Cerebellar cortex (tissue), 1 donor: Measurements from ENCODE around the gene RGR.
A peak's percentile ranks its signal among the peaks of the same experiment; 100 is the strongest.

Experiments used
- DNase-seq: peaks from one replicate; pipeline ENCODE4 v3.0.0-alpha.2; 2015; ENCODE audit warnings: low spot score

RGR gene, protein sequence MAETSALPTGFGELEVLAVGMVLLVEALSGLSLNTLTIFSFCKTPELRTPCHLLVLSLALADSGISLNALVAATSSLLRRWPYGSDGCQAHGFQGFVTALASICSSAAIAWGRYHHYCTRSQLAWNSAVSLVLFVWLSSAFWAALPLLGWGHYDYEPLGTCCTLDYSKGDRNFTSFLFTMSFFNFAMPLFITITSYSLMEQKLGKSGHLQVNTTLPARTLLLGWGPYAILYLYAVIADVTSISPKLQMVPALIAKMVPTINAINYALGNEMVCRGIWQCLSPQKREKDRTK

GRCh38 chr10:84244651-84245270 lies at the start of gene RGR:
Gene RGR (plus strand): TSS chr10:84245053. CDS start chr10:84245091, 38 bp downstream.
- DNase-seq: peak; percentile 96

DNA sequence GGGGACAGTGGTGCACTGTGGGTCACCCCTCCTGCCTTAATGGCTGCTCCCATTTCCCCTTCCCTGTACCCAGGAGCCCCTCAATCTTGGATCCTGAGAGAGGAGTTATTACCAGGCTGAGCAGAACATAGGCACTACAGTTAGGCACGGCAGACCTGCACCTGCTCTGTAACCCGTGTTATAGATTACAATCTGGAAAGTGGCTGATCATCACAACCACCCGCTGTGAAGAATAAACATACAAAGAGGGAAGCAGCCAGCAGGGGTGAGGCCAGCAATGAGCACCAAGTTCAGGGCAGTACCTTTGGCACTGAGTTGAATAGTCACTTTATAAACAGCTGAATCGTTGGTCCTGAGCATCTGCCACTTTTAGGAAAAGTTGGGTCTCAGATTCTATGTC lies 48.8 kb upstream of the RGR start:
- no peak for DNase-seq

GRCh38 chr10:84196941-84197340 lies 47.9 kb upstream of the RGR start:
- peak; percentile 12 for DNase-seq

DNA sequence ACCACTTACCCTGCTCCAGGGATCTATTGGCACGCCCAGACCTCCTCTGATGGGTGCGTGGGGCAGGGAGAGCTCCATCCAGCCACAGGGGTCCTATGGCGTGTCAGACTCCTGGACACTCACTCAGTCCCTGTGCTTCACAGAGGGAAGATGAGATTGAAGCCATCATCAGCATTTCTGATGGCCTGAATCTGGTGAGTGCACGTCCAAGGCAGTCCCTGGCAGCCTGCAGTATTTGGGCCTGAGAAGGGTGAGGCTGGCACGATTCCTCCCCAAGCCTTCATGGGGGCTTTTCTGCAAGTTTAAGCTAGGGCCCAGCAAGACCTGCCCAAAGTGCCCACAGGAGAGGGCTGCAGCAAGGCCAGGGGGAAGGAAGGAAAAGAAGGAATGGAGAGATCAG lies 47.2 kb upstream of the RGR start:
- no peak for DNase-seq

GRCh38 chr10:84198206-84198915 lies 46.5 kb upstream of the RGR start:
- DNase-seq: no peak

DNA sequence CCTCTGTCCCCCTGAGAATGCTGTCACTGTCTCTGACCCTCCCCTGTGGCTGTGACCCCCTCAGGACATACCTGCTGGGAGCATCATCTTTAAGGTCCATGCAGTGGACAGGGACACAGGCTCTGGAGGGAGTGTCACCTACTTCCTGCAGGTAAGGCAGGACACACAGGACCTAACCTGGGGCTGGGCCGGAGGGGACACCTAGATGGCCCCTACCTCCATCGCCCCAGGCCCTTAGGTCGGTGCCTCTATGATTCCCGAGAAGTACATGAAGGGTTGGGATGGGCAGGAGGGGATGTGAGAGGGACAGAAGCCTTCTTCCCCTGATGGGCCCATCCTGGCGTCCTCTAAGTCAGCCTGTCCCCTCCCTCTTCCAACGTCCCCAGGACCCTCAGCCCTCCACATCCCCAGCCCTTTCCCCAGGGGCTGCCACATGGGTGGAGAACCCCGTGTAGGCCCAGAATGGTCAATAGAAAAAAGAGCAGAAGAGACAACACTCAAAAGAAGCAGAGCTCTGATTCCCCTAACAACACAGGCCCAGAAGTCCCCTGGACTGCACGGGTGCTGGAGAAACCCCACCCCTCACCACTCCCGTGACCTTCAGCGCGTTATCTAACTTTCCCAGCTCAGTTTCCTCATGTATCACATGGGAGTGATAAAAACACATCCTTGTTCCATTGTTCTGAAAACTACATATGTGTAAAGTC lies 44.2 kb upstream of the RGR start:
- no peak for DNase-seq

DNA sequence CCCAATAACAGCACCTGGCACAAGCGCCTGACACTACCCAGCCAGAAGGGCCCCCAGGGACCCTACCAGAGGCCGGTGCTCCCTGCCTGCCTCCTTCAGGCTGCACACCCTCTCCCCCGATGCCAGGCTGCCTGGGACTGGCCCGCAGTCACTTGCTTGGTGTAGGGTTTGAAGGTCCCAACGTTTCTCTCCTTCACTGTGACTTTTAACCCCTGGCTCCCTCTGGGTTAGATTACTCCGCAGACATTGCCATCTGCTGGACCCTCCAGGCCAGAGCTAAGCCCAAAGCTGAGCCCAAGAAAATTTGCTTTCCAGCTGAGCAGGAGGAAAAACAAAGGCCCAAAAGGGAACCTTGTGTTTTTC lies 43.6 kb upstream of the RGR start:
- DNase-seq: no peak

- no peak for DNase-seq
Measured at GRCh38 chr10:84201682-84202081, 43.2 kb upstream of the RGR start.

DNA sequence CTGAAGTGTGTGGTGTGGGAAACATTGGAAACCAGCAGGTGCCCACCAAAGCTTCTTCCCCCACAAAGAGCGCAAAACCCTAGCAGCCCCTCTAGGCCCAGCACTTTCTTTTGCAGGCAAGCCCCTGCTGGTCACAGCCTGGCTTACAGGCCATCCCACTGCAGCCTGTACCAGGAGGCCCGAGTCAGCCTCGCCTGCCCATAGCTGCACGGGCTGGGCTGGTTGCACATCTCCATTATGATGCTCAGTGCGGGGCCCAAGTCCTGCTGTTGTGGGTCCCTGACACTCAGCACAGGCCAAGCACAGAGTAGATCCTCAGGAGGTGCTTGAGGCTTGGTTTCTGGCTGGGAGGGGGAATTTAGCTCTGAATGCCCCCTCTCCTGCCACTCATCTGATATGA lies 42.5 kb upstream of the RGR start:
- no peak for DNase-seq

GRCh38 chr10:84204122-84204521 lies 40.7 kb upstream of the RGR start:
- peak; percentile 15 for DNase-seq

DNA sequence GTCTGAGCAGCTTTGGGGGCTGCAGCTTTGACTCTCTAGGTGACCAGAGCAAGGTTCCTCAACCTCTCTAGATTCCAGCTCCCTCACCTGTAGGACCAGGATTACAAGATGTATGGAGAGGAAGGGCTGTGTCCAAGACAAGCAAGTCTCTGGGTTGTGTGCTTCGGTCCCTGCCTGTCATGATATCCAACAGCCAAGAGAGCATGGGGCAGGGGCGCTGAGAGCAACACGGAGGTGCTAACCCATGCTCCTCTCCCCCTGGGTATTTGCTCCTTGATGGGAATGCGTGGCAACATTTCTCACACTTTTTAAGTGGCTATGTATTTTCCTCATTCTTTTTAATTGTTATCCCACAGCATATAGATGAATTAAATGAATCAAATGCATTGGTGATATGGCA lies 40.2 kb upstream of the RGR start:
- no peak for DNase-seq

- DNase-seq: peak; percentile 61
Measured at GRCh38 chr10:84205049-84205852, 39.6 kb upstream of the RGR start.

DNA sequence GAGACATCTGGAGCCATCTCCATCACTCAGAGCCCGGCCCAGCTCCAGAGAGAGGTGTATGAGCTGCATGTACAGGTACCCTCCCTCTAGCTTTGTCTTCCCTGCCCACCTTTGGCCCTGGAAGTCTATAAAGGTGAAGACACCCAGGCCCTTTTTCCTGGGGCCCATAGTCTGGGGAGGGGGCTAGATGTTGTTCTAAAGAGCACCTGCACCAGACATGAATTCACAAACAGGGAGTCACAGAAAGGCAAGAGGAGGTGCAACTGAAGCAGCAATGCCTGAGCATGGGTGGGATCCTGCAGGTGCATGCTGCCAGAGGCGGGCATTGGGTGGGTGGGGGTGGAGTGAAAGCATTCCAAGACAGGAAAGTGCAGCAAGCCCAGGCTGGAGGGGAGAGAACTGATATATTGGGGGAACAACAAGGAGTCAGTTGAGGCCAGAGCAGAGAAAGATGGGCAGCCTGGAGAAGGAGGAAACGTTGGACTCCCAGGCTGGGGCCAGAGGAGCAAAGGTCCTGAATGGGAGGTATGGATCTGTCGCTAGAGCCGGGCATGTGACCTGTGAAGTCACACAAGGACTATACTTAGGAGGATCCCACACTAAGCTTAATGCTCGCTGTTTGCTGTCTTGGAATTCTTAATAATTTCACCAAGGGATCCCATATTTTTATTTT lies 38.9 kb upstream of the RGR start:
- DNase-seq: no peak

- no peak for DNase-seq
Measured at GRCh38 chr10:84208023-84208422, 36.8 kb upstream of the RGR start.

- no peak for DNase-seq
Measured at GRCh38 chr10:84211566-84211965, 33.3 kb upstream of the RGR start.

DNA sequence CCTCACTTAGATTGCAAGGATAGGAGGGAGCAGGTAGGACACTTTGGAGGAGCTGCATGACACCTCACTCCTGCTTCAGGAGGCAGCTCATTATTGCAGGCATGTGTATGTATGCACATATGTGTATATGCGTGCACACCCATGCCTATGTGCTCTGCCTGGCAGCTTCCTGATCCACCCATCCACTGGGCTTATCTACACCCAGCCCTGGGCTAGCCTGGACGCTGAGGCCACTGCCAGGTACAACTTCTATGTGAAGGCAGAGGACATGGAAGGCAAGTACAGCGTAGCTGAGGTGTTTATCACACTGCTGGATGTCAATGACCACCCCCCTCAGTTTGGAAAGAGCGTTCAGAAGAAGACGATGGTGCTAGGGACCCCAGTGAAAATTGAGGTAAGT lies 32.8 kb upstream of the RGR start:
- no peak for DNase-seq

DNA sequence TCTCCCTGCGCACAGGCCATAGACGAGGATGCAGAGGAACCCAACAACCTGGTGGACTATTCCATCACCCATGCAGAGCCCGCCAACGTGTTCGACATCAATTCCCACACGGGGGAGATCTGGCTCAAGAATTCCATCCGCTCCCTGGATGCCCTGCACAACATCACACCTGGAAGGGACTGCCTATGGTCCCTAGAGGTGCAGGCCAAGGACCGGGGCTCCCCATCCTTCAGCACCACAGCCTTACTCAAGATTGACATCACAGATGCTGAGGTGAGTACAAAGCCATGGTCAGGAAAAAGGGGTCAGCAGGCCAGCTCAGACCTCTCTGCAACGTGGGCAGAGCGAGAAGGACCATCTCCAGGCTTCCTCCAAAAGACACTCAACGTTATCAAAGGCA lies 31.8 kb upstream of the RGR start:
- DNase-seq: no peak

GRCh38 chr10:84214046-84214572 lies 30.7 kb upstream of the RGR start:
- DNase-seq: no peak

- DNase-seq: peak; percentile 14
Measured at GRCh38 chr10:84214612-84215235, 30.1 kb upstream of the RGR start.

DNA sequence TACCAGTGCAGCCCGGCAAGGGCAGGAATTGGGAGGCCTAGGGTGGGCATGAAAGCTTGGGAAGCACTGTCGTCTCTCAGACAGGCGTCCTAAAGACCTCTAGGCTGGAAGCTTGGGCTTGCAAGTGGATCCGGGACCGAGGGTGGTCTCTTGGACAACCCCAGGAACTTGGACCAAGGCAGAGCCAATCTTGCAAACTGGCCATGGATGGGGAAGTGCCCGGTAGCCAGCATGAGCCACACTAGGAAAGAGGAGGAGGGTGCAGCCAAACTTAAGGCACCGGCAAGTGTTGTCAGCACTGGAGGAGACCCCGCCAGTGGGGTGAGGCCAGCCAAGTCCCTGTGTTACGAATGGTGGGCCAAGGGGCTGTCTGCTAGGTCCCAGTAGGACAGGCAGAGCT lies 28.0 kb upstream of the RGR start:
- no peak for DNase-seq

GRCh38 chr10:84217746-84218145 lies 27.1 kb upstream of the RGR start:
- no peak for DNase-seq
